K562 (cell line): ENCODE results near the gene TARBP1. TPM values are rescaled to one million over a fixed set of nuclear protein-coding genes. Genes with fewer than 3 reads are reported as not detected.

Source experiments
- CBFA2T2 ChIP-seq: fragments of 450-650 bp; conservative IDR thresholded peaks from 2 replicates; pipeline ENCODE4 v1.6.1; 2017; ENCODE audit warnings: mild to moderate bottlenecking
- E2F3 ChIP-seq: fragments of 250-450 bp; sonication (Bioruptor Pico); IDR thresholded peaks from 2 replicates; pipeline ENCODE4 v1.4.0; 2020; ENCODE audit warnings: mild to moderate bottlenecking
- IFI16 ChIP-seq: fragments of 250-450 bp; sonication (Bioruptor Pico); IDR thresholded peaks from 2 replicates; pipeline ENCODE4 v2.1.2; 2022; ENCODE audit warnings: mild to moderate bottlenecking, inconsistent platforms
- KLF13 ChIP-seq: fragments of 450-650 bp; IDR thresholded peaks from 2 replicates; pipeline ENCODE4 v1.6.1; 2016; ENCODE audit warnings: missing genetic modification characterization, low read depth, mild to moderate bottlenecking, missing compliant biosample characterization, moderate library complexity, borderline replicate concordance
- MAFG ChIP-seq: fragments of 450-650 bp; conservative IDR thresholded peaks from 2 replicates; pipeline ENCODE4 v1.6.1; 2016; ENCODE audit warnings: missing genetic modification characterization, missing compliant biosample characterization
- MCM7 ChIP-seq, 2 experiments: fragments of 450-650 bp; IDR thresholded peaks; 2 replicates each; pipeline ENCODE4 v1.6.1; 2016 to 2018
- MYNN ChIP-seq, 2 experiments: sonication (generic); formaldehyde crosslinking in 1 of 2; IDR thresholded peaks; 2 replicates each; pipeline versions ENCODE4 v1.5.0 to v1.6.1; 2016 to 2020; ENCODE audit warnings: antibody characterized with exemption in 1 of 2, missing genetic modification reagents in 1 of 2
- PTBP1 ChIP-seq: fragments of 200-400 bp; formaldehyde crosslinking; IDR thresholded peaks from 2 replicates; pipeline ENCODE4 v1.6.1; 2017; ENCODE audit warnings: low read depth, low read length
- PTTG1 ChIP-seq: fragments of 450-650 bp; IDR thresholded peaks from 2 replicates; pipeline ENCODE4 v1.6.1; 2016; ENCODE audit warnings: low read depth, mild to moderate bottlenecking, missing genetic modification characterization, missing compliant biosample characterization
- RBM22 ChIP-seq: fragments of 200-400 bp; formaldehyde crosslinking; IDR thresholded peaks from 2 replicates; pipeline ENCODE4 v1.6.1; 2018; ENCODE audit warnings: low read length, low read depth; ENCODE audit not compliant: poor library complexity, severe bottlenecking
- RBM39 ChIP-seq: fragments of 200-400 bp; formaldehyde crosslinking; optimal IDR thresholded peaks from 2 replicates; pipeline ENCODE3; 2018; ENCODE audit warnings: low read depth, low read length
- RFX7 ChIP-seq: fragments of 250-450 bp; sonication (Bioruptor Pico); IDR thresholded peaks from 2 replicates; pipeline ENCODE4 v1.5.1; 2021; ENCODE audit warnings: mild to moderate bottlenecking
- SLC30A9 ChIP-seq: fragments of 250-450 bp; sonication (Bioruptor Pico); IDR thresholded peaks from 2 replicates; pipeline ENCODE4 v1.8.0; 2022; ENCODE audit warnings: mild to moderate bottlenecking, moderate library complexity
- TBP ChIP-seq: optimal IDR thresholded peaks from 2 replicates; pipeline ENCODE3; 2011; ENCODE audit warnings: low read depth, low read length, improper control_type of control experiment
- ZEB2 ChIP-seq: fragments of 450-650 bp; IDR thresholded peaks from 2 replicates; pipeline ENCODE4 v1.6.1; 2016
- ZFP30 ChIP-seq: fragments of 250-450 bp; sonication (Bioruptor Pico); IDR thresholded peaks from 2 replicates; pipeline ENCODE4 v1.8.0; 2022; ENCODE audit warnings: moderate library complexity, mild to moderate bottlenecking, inconsistent platforms, borderline replicate concordance
- ZNF133 ChIP-seq: fragments of 250-450 bp; sonication (Bioruptor Pico); IDR thresholded peaks from 2 replicates; pipeline ENCODE4 v1.4.0; 2020; ENCODE audit warnings: mild to moderate bottlenecking
- ZNF431 ChIP-seq: sonication (generic); formaldehyde crosslinking; IDR thresholded peaks from 2 replicates; pipeline ENCODE4 v1.8.0; 2022; ENCODE audit warnings: mild to moderate bottlenecking, missing genetic modification reagents
- ZNF584 ChIP-seq: fragments of 200-800 bp; sonication (Bioruptor generic); IDR thresholded peaks from 2 replicates; pipeline ENCODE4 v1.6.1; 2016; ENCODE audit warnings: low read depth, mild to moderate bottlenecking, missing genetic modification characterization, missing compliant biosample characterization
- ZNF76 ChIP-seq: fragments of 250-450 bp; sonication (Bioruptor Pico); IDR thresholded peaks from 2 replicates; pipeline ENCODE4 v1.4.0; 2020; ENCODE audit warnings: mild to moderate bottlenecking, moderate library complexity, borderline replicate concordance
- ZNF79 ChIP-seq: fragments of 250-450 bp; sonication (Bioruptor Pico); IDR thresholded peaks from 2 replicates; pipeline ENCODE4 v1.4.0; 2020; ENCODE audit warnings: low read depth, mild to moderate bottlenecking, moderate library complexity
- polyA plus RNA-seq, 8 experiments: library from polyadenylated mRNA; depleted of rRNA in 4 of 8; stranded (reverse) in 5 of 8; unstranded in 3 of 8; fragments of >200 nt; fragmentation: Nextera tagmentation in 2 of 8; fragmentation: Illumina TruSeq in 1 of 8; extraction: Ambion mirVana in 2 of 8; extraction: Trizol in 1 of 8; gene quantifications; 2 replicates each; pipeline versions ENCODE4 v1.2.1 to v1.2.3, GENCODE V29; 2011 to 2014; ENCODE audit warnings: inconsistent platforms in 1 of 8, missing spikeins in 1 of 8
- total RNA-seq, 7 experiments: library from RNA; depleted of rRNA in 6 of 7; stranded (reverse); fragments of >200 nt in 6 of 7; fragmentation: Illumina TruSeq in 2 of 7; extraction: Trizol in 2 of 7; gene quantifications; 2 replicates each; pipeline versions ENCODE4 v1.2.1 to v1.2.3, GENCODE V29; 2011 to 2021; ENCODE audit warnings: low replicate concordance in 1 of 7
- TF ChIP-seq, protein P1 (sequence below): fragments of 250-450 bp; sonication (Bioruptor Pico); IDR thresholded peaks from 2 replicates; pipeline ENCODE4 v1.8.0; 2022; ENCODE audit warnings: inconsistent platforms, mild to moderate bottlenecking, moderate library complexity, borderline replicate concordance
- TF ChIP-seq, protein P2 (sequence below): fragments of 450-650 bp; formaldehyde crosslinking; conservative IDR thresholded peaks from 2 replicates; pipeline ENCODE4 v1.4.0; 2022; ENCODE audit warnings: mild to moderate bottlenecking, missing genetic modification characterization

Gene TARBP1
- total and polyA plus RNA-seq, 9 of the 15 experiments (the other 6 are each of a cell fraction or from before 2014, with no cell fraction given) = 8.8 to 48.0 (median 22.9) TPM

DNA sequence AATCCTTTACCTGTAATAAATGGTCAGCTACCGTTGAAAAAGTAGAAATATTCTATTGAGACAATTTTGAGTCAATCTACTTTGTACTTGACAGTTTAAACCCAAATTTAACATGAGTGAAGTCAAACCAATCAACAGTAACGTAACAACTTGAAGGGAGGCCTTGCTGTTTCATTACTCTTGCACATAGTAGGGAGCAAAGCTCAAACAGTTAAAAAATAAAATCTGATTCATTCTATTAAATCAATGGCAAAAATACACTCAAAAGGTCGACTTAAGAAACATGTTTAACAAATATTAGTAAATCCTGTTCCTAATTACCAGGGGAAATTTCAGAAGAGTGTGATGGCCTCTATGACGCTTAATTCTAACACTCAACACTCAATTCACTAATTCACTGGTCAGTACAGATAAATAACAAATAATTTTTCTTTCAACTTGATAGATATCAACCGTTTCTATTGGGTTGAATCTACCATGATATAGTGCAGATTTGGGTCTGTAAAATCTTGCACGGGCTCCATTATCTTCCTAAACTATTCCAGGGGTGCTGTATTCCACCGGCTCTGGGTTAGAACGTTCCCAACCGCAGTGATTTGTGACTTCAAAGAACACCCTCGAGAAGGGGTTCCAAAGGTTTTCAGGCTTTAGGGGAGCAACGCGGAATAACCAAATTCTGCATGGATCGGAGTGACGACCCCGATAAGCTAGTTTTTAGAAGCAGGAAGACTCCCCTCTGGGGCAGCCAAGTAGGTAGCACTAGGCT is 1.4 kb downstream of the TARBP1 start (continued):
- TF ChIP-seq ZNF584 = no peak
- TF ChIP-seq, protein P1, sequence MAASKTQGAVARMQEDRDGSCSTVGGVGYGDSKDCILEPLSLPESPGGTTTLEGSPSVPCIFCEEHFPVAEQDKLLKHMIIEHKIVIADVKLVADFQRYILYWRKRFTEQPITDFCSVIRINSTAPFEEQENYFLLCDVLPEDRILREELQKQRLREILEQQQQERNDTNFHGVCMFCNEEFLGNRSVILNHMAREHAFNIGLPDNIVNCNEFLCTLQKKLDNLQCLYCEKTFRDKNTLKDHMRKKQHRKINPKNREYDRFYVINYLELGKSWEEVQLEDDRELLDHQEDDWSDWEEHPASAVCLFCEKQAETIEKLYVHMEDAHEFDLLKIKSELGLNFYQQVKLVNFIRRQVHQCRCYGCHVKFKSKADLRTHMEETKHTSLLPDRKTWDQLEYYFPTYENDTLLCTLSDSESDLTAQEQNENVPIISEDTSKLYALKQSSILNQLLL = no peak
- TF ChIP-seq SLC30A9 (CRISPR knock-in tag) = no peak
- no peak for TF ChIP-seq TBP
- TF ChIP-seq ZNF431 (CRISPR knock-in tag) = no peak
- no peak for TF ChIP-seq ZNF133
- no peak for TF ChIP-seq RBM39
- TF ChIP-seq RFX7 = no peak
- TF ChIP-seq, protein P2, sequence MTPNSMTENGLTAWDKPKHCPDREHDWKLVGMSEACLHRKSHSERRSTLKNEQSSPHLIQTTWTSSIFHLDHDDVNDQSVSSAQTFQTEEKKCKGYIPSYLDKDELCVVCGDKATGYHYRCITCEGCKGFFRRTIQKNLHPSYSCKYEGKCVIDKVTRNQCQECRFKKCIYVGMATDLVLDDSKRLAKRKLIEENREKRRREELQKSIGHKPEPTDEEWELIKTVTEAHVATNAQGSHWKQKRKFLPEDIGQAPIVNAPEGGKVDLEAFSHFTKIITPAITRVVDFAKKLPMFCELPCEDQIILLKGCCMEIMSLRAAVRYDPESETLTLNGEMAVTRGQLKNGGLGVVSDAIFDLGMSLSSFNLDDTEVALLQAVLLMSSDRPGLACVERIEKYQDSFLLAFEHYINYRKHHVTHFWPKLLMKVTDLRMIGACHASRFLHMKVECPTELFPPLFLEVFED (CRISPR knock-in tag) = no peak
- no peak for TF ChIP-seq IFI16 (CRISPR knock-in tag)
- 0 out of 2 replicates have a peak, but pooled peaks have one; percentile 3 for TF ChIP-seq ZNF76
- TF ChIP-seq CBFA2T2 = no peak
- no peak for TF ChIP-seq PTBP1
- TF ChIP-seq ZEB2 = 0 out of 2 replicates have a peak, but pooled peaks have one; percentile 28
- no peak for TF ChIP-seq ZFP30
- no peak for TF ChIP-seq MAFG (tag)
- no peak for TF ChIP-seq KLF13 (tag)
- TF ChIP-seq E2F3 (CRISPR knock-in tag) = no peak
- TF ChIP-seq MYNN (IDR thresholded peaks at IDR 0.05) = no peak
- TF ChIP-seq MYNN (CRISPR knock-in tag; IDR thresholded peaks at IDR 0.05) = no peak
- TF ChIP-seq RBM22 = no peak
- no peak for TF ChIP-seq MCM7 (IDR thresholded peaks at IDR 0.05)
- TF ChIP-seq ZNF79 (CRISPR knock-in tag) = no peak
- TF ChIP-seq PTTG1 (tag) = no peak
- TF ChIP-seq, all 486 proteins: peak for 13
